GM18858 (cell line): Measurements from ENCODE around the gene RET.

Source experiments
- ATAC-seq: cut with Tn5 transposase; IDR thresholded peaks from one replicate; pipeline ENCODE4 v1.9.1; 2021; ENCODE audit not compliant: unreplicated experiment

The RET gene

DNA sequence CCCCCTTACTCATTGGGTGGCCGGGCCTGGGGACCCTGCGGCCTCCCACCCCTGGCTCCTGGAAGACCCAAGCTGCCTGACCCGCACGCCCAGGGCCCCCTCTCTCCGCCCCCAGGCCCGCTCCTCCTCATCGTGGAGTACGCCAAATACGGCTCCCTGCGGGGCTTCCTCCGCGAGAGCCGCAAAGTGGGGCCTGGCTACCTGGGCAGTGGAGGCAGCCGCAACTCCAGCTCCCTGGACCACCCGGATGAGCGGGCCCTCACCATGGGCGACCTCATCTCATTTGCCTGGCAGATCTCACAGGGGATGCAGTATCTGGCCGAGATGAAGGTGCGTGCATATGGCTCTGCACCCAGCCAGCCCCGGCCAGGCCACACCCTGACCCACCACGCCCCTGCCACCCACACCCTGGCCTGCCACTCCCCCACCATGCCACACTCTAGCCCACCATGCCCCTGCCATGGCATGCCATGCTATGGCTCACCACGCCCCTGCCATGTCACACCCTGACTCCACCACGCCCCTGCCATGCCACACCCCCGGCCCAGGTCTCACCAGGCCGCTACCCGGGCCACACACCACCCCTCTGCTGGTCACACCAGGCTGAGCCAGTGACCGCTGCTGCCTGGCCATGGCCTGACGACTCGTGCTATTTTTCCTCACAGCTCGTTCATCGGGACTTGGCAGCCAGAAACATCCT is 42.7 kb downstream of the RET start:
- no peak for ATAC-seq

GRCh38 chr10:43120116-43120928 is 43.5 kb downstream of the RET start:
- ATAC-seq, result no peak

- ATAC-seq, result peak; percentile 91
These were observed 44.1 kb downstream of the RET start for GRCh38 chr10:43120929-43121314.

- ATAC-seq, result no peak
These were observed 44.6 kb downstream of the RET start for GRCh38 chr10:43121444-43121843.

DNA sequence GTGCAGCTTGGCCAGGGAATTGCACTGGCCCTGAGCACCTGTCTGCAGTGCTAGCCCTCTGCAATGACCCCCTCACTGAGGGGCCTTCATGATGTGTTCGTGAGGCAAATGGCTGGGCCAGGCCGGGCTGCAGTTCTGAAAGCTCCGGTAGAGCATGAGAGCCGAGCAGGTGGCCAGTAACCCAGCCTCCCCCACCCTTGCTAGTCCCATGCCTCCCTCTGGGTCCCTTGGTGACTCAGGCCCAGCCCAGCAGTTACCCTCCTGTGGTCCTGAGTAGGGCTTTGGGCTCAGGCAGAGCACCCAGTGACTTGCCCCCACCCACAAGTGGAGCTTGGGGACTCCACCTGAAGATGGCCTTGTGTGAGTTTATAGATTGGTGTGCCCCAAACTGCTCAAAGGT is 45.2 kb downstream of the RET start:
- no peak for ATAC-seq

- no peak for ATAC-seq
These were observed 46.0 kb downstream of the RET start for GRCh38 chr10:43122826-43123225.

- no peak for ATAC-seq
These were observed 46.7 kb downstream of the RET start for GRCh38 chr10:43123361-43124093.

GRCh38 chr10:43124094-43124521 is 47.2 kb downstream of the RET start:
- ATAC-seq, result no peak

GRCh38 chr10:43124574-43125273 is 47.9 kb downstream of the RET start:
- ATAC-seq, result no peak

- no peak for ATAC-seq
These were observed 48.5 kb downstream of the RET start for GRCh38 chr10:43125274-43125845.

GRCh38 chr10:43125881-43126731 is 49.2 kb downstream of the RET start:
- ATAC-seq, result no peak

GRCh38 chr10:43126759-43127424 is 50.0 kb downstream of the RET start:
- no peak for ATAC-seq

GRCh38 chr10:43127442-43127841 is 50.6 kb downstream of the RET start:
- no peak for ATAC-seq

DNA sequence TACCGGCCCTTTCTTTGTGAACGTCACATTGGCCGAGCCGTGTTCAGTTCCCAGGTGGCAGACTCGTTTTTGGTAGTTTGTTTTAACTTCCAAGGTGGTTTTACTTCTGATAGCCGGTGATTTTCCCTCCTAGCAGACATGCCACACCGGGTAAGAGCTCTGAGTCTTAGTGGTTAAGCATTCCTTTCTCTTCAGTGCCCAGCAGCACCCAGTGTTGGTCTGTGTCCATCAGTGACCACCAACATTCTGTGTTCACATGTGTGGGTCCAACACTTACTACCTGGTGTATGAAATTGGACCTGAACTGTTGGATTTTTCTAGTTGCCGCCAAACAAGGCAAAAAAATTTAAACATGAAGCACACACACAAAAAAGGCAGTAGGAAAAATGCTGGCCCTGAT is 51.5 kb downstream of the RET start:
- no peak for ATAC-seq

DNA sequence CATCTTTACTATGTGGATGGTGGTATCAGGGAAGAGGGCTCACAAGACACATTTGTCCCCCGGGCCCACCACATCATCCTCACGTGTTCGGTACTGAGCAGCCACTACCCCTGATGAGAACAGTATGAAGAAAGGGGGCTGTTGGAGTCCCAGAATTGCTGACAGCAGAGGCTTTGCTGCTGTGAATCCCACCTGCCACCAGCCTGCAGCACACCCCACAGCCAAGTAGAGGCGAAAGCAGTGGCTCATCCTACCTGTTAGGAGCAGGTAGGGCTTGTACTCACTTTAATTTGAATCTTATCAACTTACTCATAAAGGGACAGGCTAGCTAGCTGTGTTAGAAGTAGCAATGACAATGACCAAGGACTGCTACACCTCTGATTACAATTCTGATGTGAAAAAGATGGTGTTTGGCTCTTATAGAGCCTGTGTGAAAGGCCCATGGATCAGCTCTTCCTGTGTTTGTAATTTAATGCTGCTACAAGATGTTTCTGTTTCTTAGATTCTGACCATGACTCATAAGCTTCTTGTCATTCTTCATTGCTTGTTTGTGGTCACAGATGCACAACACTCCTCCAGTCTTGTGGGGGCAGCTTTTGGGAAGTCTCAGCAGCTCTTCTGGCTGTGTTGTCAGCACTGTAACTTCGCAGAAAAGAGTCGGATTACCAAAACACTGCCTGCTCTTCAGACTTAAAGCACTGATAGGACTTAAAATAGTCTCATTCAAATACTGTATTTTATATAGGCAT is 52.3 kb downstream of the RET start:
- peak; percentile 89 for ATAC-seq

- no peak for ATAC-seq
These were observed 53.9 kb downstream of the RET start for GRCh38 chr10:43130770-43131171.

DNA sequence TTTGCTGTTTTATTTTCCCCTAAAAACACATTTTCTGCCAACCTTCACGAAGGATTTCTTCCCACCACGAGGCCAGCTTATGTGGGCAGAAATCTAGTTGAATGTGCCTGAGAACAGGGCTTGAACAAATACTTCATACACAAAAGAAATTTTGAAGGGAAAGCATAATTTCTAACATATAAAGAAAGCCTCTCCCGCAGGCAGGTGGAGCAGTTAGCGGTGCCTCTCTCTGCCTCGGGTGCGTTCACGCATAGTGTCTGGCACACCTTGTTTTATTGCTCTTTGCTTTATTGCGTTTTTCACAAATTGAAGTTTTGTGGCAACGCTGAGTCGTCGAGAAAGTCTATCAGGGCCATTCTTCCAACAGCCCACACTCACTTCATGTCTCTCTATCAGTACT is 54.4 kb downstream of the RET start:
- no peak for ATAC-seq

- ATAC-seq, result no peak
These were observed 55.0 kb downstream of the RET start for GRCh38 chr10:43131906-43132305.
